CD4-positive, alpha-beta T cell treated with Interleukin-17A for 1 hour (primary cell): ENCODE measurements around the gene BRSK2.

Source experiments
- DNase-seq: peaks from one replicate; pipeline ENCODE4 v3.0.0-alpha.2; 2020

BRSK2 gene

GRCh38 chr11:1438967-1439330, 49.2 kb downstream of the BRSK2 start:
- DNase-seq = no peak

GRCh38 chr11:1439341-1439740, 49.6 kb downstream of the BRSK2 start:
- no peak for DNase-seq

GRCh38 chr11:1440066-1440465, 50.3 kb downstream of the BRSK2 start:
- DNase-seq = no peak

GRCh38 chr11:1440496-1440895, 50.8 kb downstream of the BRSK2 start:
- no peak for DNase-seq

GRCh38 chr11:1442163-1442562, 52.4 kb downstream of the BRSK2 start:
- DNase-seq = no peak

- no peak for DNase-seq
Measured at GRCh38 chr11:1442807-1443366, 53.2 kb downstream of the BRSK2 start.

- DNase-seq = no peak
Measured at GRCh38 chr11:1443737-1444136, 54.0 kb downstream of the BRSK2 start.

GRCh38 chr11:1444321-1444720, 54.6 kb downstream of the BRSK2 start:
- no peak for DNase-seq

GRCh38 chr11:1444823-1445422, 55.2 kb downstream of the BRSK2 start:
- DNase-seq = no peak

GRCh38 chr11:1445741-1446445, 56.2 kb downstream of the BRSK2 start:
- DNase-seq = no peak

- DNase-seq = no peak
Measured at GRCh38 chr11:1446623-1447022, 56.9 kb downstream of the BRSK2 start.

- DNase-seq = no peak
Measured at GRCh38 chr11:1447845-1448825, 58.4 kb downstream of the BRSK2 start.

GRCh38 chr11:1448882-1449281, 59.1 kb downstream of the BRSK2 start:
- no peak for DNase-seq

GRCh38 chr11:1449490-1450243, 59.9 kb downstream of the BRSK2 start:
- no peak for DNase-seq

- no peak for DNase-seq
Measured at GRCh38 chr11:1450344-1450875, 60.7 kb downstream of the BRSK2 start.

- no peak for DNase-seq
Measured at GRCh38 chr11:1450949-1451710, 61.4 kb downstream of the BRSK2 start.

- DNase-seq = no peak
Measured at GRCh38 chr11:1451781-1452470, 62.2 kb downstream of the BRSK2 start.

- no peak for DNase-seq
Measured at GRCh38 chr11:1452744-1453143, 63.0 kb downstream of the BRSK2 start.

GRCh38 chr11:1453611-1454034, 63.9 kb downstream of the BRSK2 start:
- DNase-seq = peak; percentile 44

- DNase-seq = no peak
Measured at GRCh38 chr11:1454576-1454975, 64.8 kb downstream of the BRSK2 start.
